HepG2 (cell line): ENCODE results near the gene TMEM117.

Source experiments
- CTCF ChIP-seq: sonication (generic); formaldehyde crosslinking; IDR thresholded peaks from 2 replicates; pipeline ENCODE4 v1.5.0; 2020; ENCODE audit warnings: mild to moderate bottlenecking, missing genetic modification reagents, moderate library complexity
- POLR2A ChIP-seq, 2 experiments: IDR thresholded peaks; 2 replicates each; pipeline ENCODE4 v1.6.1; 2011; ENCODE audit warnings: low read depth in 2 of 2, low read length in 2 of 2, mild to moderate bottlenecking in 1 of 2, moderate library complexity in 1 of 2; ENCODE audit not compliant: insufficient read depth in 1 of 2
- RAD21 ChIP-seq: fragments of 450-650 bp; formaldehyde crosslinking; IDR thresholded peaks from 2 replicates; pipeline ENCODE4 v1.5.0; 2020; ENCODE audit warnings: mild to moderate bottlenecking
- YEATS2 ChIP-seq: sonication (generic); formaldehyde crosslinking; IDR thresholded peaks from 2 replicates; pipeline ENCODE4 v1.4.0; 2020; ENCODE audit warnings: missing genetic modification reagents, borderline replicate concordance
- YY1 ChIP-seq: IDR thresholded peaks from 2 replicates; pipeline ENCODE4 v1.6.1; 2011; ENCODE audit warnings: low read length, low read depth, moderate library complexity, mild to moderate bottlenecking; ENCODE audit not compliant: insufficient read depth, insufficient replicate concordance
- ZNF232 ChIP-seq: sonication (generic); formaldehyde crosslinking; IDR thresholded peaks from 2 replicates; pipeline ENCODE4 v1.4.0; 2020; ENCODE audit warnings: missing genetic modification reagents, borderline replicate concordance

DNA sequence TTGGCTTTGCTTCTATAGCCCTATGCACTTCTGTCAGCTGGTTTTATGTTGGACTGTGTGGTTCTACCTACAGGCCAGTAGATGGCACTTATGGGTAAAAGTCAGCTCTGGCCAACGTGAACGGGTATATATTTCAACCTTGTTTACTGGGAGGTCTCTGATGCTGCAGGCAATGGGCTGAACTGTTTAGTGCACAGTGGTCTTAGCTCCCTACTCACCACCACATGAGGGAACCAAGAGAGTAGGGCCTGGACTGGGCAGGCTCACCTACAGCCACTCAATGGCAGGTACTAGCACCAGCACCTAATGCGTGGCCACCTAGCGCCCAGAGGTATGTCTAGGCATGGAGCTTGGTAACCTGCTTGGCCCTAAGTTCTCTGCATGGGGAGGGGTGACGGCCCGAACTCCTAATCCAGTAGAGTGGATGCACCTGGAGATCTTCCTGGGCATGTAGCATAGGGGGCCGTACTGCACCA is 481.8 kb downstream of the TMEM117 start:
- no peak for TF ChIP-seq YY1
- TF ChIP-seq POLR2A (IDR thresholded peaks at IDR 0.05; ENCODE audit: insufficient read depth in 1 of 2, low read depth in 2 of 2, low read length in 2 of 2), result no peak
- no peak for TF ChIP-seq YEATS2 (CRISPR knock-in tag)
- TF ChIP-seq RAD21 (CRISPR knock-in tag), result no peak
- no peak for TF ChIP-seq ZNF232 (CRISPR knock-in tag)
- TF ChIP-seq CTCF (CRISPR knock-in tag), result peak; percentile 70
